GM19467 (cell line): ENCODE results near the gene METTL1.

Source experiments
- ATAC-seq: cut with Tn5 transposase; IDR thresholded peaks from one replicate; pipeline ENCODE4 v1.9.1; 2021; ENCODE audit warnings: mild to moderate bottlenecking, moderate library complexity; ENCODE audit not compliant: unreplicated experiment

METTL1 gene

GRCh38 chr12:57755454-57756372, 16.2 kb downstream of the METTL1 start:
- ATAC-seq, result no peak

DNA sequence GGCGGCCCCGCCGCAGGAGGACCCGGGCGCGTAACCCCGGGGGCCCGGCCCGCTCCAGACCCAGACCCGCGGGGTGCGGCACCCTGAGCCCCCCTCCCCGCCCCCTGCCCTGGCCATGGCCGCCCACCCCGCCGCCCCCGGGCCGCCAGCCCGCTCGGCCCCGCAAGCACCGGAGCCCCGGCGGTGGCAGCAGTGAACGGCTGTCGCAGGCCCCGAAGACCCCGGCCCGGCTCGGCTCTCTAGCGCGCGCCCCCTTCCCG, 16.8 kb downstream of the METTL1 start:
- ATAC-seq, result no peak

DNA sequence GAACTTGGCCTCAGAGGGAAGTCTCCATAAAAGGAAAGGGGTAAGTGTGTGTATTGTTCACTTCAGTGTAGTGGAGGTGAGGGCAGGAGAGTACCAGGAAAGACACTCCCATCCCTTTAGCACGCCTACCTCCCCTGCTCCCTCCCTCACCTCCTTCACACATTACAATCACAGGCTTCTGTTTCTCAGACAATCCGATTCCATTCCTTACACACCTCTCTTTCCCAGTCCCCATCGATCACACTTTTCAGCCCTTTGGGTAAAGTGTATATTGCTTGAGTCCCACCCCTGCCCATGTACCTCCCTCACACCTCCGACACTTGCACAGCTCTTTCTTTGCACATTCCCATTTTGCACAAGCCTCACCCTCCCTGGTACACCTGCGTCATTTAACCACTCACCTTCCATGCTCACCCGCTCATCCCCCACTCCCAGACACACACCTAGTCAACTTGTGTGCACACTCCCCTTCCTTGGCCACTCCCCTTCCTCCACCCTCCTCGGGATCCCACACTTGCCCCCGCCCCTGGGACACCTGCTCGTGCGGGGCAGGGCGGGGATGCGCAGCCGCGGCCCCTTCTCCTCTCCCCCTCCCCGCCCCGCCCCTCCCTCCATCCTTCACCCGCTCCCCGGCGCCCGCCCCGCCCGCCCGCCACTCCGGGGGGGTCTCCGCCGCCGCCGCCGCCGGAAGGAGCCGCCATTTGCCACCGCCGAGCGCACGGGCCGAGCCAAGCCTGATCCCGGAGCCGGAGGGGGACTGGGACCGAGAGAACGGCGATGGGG, 17.3 kb downstream of the METTL1 start, which contains the start of gene MARCHF9:
Gene MARCHF9, plus strand, starts transcription at position 693 of the 783 bp plus-strand sequence. CDS start 426 bp downstream, outside the sequence.
- ATAC-seq, result peak; percentile 23

GRCh38 chr12:57753756-57754337, 18.1 kb downstream of the METTL1 start:
- ATAC-seq, result no peak

- no peak for ATAC-seq
Measured at GRCh38 chr12:57752668-57753000, 19.3 kb downstream of the METTL1 start.

- peak; percentile 70 for ATAC-seq
Measured at GRCh38 chr12:57751788-57752667, 19.9 kb downstream of the METTL1 start, which contains the start of gene CDK4. TSS of gene CDK4 (minus strand) at chr12:57752310. CDS start at chr12:57751717, 593 bp downstream.

GRCh38 chr12:57751432-57751787, 20.5 kb downstream of the METTL1 start:
- ATAC-seq, result no peak

GRCh38 chr12:57750561-57751431, 21.1 kb downstream of the METTL1 start:
- no peak for ATAC-seq

- no peak for ATAC-seq
Measured at GRCh38 chr12:57749061-57749460, 22.8 kb downstream of the METTL1 start.

GRCh38 chr12:57746025-57746424, 25.9 kb downstream of the METTL1 start:
- ATAC-seq, result no peak

- no peak for ATAC-seq
Measured at GRCh38 chr12:57745485-57745881, 26.4 kb downstream of the METTL1 start.

DNA sequence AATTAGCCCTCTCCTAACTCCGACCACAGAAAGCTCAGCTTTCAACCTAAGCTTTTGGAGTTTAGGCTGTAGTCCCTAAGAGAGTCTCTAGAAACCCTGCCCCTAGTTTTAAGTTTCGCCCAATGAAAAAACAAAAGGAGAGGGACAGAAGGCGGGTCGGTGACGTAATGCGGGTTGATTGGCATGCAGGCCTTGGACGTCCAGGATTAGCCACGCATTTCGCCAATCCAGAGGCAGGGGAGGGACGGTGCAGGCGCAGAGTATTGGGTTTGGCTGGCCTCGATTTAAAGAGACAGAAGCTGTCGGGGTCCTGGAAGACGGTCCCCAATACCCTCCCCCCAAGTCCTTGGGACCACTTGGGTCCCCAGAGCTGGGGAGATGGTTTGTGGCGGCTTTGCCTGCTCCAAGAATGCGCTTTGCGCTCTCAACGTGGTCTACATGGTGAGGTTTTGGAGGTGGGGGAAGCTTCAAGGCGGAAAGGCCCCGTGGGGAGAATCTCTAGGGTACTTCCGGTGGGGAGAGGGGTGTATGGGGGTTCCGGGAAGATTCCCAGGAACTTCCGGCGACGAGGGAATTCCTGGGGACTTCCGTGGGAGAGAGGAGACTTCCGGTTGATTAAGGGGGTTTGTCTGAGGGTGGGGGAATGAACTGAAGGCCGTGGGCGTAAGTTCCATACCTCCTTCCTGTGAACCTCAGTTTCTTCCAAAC, 27.0 kb downstream of the METTL1 start, which contains the start of gene TSPAN31:
Gene TSPAN31, plus strand, starts transcription at position 263 of the 708 bp plus-strand sequence. Its CDS starts 116 bp downstream, at position 379.
- ATAC-seq, result peak; percentile 72

- ATAC-seq, result peak; percentile 16
Measured at GRCh38 chr12:57744194-57744776, 27.6 kb downstream of the METTL1 start.

DNA sequence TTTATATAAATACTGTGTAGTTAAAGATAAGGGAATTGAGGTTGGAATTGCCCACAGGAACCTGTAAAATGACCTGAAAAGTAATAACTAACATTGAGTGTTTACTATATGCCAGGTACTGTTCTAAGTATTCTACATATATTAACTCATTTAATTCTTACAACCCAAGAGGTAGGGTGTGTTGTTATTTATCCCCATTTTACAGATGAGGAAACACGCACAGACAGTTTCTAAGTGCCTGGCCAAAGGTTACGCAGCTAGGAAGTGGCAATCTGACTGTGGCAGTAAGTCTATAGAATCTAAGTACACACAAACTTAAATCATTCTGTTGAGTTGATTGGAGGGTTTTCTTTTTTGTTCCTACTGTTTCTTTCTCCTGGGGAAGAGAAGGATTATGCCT, 28.1 kb downstream of the METTL1 start:
- ATAC-seq, result no peak

GRCh38 chr12:57741844-57742738, 29.8 kb downstream of the METTL1 start:
- peak; percentile 46 for ATAC-seq

DNA sequence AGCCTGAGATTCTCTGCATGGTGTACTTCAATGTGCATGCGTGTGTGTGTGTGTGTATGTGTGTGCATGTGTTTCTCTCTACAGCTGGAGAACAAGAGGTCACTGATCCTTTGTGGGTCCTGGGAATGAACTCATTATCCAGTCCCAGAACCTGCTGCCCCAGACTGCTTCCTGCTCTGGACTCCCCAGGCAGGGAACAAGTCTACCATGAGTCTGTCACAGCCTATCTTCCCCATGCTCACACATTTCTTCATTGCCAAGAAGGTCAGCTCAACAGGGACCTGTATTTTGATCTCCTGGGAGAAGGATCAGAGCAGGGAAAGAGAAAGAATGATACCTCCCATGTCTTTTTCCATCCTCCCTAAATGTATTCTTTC, 30.5 kb downstream of the METTL1 start:
- no peak for ATAC-seq

GRCh38 chr12:57740656-57741412, 31.1 kb downstream of the METTL1 start:
- ATAC-seq, result peak; percentile 47
